HAP-1 (cell line): ENCODE measurements around the gene ANKS1B.

Experiments used
- DNase-seq, 2 experiments: peaks; one replicate each; pipeline ENCODE4 v3.0.0-alpha.2; 2016 to 2020; ENCODE audit warnings: low spot score in 2 of 2
- H3K27me3 ChIP-seq: fragments of 250-450 bp; sonication (Bioruptor Pico); 2 replicates; pipeline ENCODE4 v1.5.1; 2020; ENCODE audit warnings: low read depth, mild to moderate bottlenecking, moderate library complexity
- H3K36me3 ChIP-seq: fragments of 250-450 bp; sonication (Bioruptor Pico); replicated peaks from 2 replicates; pipeline ENCODE4 v1.5.1; 2020; ENCODE audit warnings: mild to moderate bottlenecking
- H3K4me1 ChIP-seq: fragments of 250-450 bp; sonication (Bioruptor Pico); 2 replicates; pipeline ENCODE4 v1.5.1; 2020; ENCODE audit warnings: mild to moderate bottlenecking
- H3K4me3 ChIP-seq: fragments of 250-450 bp; sonication (Bioruptor Pico); 2 replicates; pipeline ENCODE4 v1.5.1; 2020; ENCODE audit warnings: mild to moderate bottlenecking, moderate library complexity
- H3K9me3 ChIP-seq: fragments of 250-450 bp; sonication (Bioruptor Pico); 2 replicates; pipeline ENCODE4 v1.5.1; 2020; ENCODE audit warnings: mild to moderate bottlenecking, moderate library complexity
- in situ Hi-C: fragments of 300-500 bp; cut with MboI; formaldehyde crosslinking; loops from 3 replicates; pipeline ENCODE4 v1.14.3; 2020; ENCODE audit warnings: low sequenced_read_pairs, inconsistent platforms, mixed read lengths

ANKS1B gene

DNA sequence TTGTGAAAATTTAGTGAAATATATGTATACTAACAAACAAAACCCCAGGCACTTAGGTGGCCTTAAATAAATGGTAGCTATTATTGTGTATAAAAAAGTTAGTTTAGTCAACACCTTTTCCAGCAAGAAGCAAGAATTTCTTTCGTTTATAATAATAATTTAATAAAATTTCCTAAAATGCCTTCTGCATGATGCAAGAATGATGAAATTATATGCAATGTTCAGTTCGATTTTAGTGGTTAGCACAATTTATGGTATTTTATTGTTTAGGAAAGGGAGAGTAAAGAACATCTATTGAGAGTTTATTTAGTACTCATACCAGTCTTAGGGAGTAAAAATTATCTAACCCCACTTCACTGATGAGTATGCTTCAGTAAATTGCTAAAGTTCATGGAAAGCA is 1048.9 kb downstream of the ANKS1B start:
- DNase-seq = no peak
- Histone ChIP-seq H3K4me3 (no peak overlapping the region), H3K36me3 (no peaks in the 10 kb centered on the region), H3K9me3 (no peaks in the 10 kb centered on the region), H3K27me3 (0 out of 2 replicates have a peak, but pooled peaks cover 2% of the 10 kb centered on the region), H3K4me1 (no peaks in the 10 kb centered on the region)
- in situ Hi-C loops = no loop called here

DNA sequence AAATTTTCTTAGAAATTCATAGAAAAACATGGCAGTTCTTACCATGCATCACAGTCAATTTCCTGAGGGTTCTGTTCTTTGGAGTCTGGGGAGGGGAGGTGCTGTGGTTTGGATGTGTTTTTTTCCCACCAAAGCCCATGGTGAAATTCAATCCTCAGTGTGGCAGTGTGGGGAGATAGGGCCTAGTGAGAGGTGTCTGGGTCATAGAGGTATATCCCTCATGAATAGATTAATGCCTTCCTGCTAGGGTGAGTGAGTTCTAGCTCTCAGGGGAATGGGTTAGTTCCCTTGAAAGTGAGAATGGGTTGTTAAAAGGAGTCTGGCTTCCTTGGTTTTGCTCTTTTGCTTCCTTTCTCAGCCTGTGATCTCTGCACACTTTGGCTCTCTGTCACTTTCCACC is 1061.9 kb downstream of the ANKS1B start:
- H3K27me3 ChIP-seq = peaks cover 10% of the 10 kb centered on the region
- H3K9me3 ChIP-seq = no peaks in the 10 kb centered on the region
- DNase-seq = no peak
- no peak overlapping the region for H3K4me3 ChIP-seq
- H3K36me3 ChIP-seq = no peaks in the 10 kb centered on the region
- H3K4me1 ChIP-seq = no peaks in the 10 kb centered on the region
- in situ Hi-C loops = no loop called here

DNA sequence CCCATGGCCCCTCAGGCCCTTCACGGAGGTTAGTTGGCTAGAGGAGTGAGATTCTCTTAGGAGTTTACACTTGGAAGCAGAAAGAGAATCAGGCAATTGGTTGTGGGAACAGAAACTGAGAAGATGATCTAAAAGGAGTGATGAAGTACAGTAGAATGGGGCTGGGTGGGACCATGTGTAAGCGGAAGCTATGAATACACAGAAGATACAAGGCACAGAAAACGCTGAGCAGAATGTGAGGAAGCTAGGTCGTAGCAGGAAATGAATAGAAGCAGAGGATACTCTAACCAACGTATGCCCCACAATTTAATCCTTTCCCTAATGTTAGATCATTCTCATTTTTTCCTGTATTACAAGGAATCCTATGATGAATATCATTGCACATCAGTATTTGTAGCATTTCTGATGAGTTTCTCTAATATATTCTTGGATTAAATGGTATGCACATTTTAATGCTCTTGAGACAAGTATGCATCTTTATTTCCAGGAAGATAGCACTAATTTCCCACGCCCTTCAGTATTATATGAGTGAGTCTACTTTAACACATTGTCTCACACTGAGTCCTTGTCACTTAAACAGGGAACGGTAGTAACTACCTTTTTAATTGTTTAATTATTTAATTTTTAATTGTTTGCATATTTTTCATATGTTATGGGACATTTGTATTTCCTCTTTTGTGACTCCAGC is 1066.4 kb downstream of the ANKS1B start:
- no peaks in the 10 kb centered on the region for H3K9me3 ChIP-seq
- peaks cover 15% of the 10 kb centered on the region for H3K27me3 ChIP-seq
- in situ Hi-C loops = no loop called here
- H3K4me3 ChIP-seq = no peak overlapping the region
- DNase-seq = no peak
- H3K4me1 ChIP-seq = no peaks in the 10 kb centered on the region
- no peaks in the 10 kb centered on the region for H3K36me3 ChIP-seq

DNA sequence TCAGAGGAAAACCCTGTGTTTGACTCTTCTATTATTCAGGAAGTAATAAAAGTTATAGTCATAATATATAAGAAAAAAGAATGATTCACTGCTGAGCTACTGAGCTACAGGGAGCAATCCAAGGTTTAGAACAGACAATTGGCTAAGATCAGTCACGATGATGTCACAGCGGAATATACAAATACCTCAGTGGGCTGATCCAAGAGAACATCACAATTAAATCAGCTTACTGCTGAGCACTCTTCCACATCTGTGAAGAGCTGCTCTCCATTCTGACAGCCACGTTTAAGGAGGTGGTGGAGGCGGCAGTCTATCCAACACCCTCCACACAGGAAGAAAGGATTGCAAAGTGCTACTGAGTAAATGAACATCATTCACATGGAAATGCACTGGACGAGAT is 1068.6 kb downstream of the ANKS1B start:
- H3K27me3 ChIP-seq = peaks cover 18% of the 10 kb centered on the region
- DNase-seq = no peak
- no peaks in the 10 kb centered on the region for H3K36me3 ChIP-seq
- H3K9me3 ChIP-seq = no peaks in the 10 kb centered on the region
- H3K4me1 ChIP-seq = no peaks in the 10 kb centered on the region
- in situ Hi-C loops = no loop called here
- no peak overlapping the region for H3K4me3 ChIP-seq

DNA sequence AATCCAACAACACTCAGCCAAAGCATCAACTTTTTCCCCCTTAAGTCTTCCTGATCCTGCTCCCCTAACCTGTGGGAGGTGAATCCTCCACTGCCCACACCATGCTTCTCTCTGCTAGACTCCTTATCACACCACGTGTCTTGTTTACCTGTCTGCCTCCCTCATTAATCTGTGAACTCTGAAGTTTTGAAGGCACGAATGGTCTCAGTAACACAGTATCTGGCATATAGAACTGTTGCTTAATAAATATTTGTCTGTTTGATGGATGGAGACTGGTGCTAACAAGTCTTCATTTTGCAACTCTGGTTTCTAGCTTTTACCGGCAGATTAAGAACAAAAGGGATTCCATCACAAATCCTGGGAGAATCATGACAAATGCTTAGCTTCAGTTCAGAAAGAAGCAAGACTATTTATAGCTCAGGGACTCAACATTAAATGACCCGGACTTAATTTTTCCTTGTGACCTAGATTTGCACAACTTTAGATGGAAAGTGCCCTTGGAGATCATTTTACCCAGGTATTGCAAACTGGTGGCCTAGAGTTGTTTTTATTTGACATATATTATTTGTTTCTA is 1072.2 kb downstream of the ANKS1B start:
- H3K27me3 ChIP-seq = peaks cover 13% of the 10 kb centered on the region
- H3K9me3 ChIP-seq = no peaks in the 10 kb centered on the region
- in situ Hi-C loops = no loop called here
- no peak overlapping the region for H3K4me3 ChIP-seq
- DNase-seq = no peak
- H3K36me3 ChIP-seq = no peaks in the 10 kb centered on the region
- H3K4me1 ChIP-seq = no peaks in the 10 kb centered on the region

DNA sequence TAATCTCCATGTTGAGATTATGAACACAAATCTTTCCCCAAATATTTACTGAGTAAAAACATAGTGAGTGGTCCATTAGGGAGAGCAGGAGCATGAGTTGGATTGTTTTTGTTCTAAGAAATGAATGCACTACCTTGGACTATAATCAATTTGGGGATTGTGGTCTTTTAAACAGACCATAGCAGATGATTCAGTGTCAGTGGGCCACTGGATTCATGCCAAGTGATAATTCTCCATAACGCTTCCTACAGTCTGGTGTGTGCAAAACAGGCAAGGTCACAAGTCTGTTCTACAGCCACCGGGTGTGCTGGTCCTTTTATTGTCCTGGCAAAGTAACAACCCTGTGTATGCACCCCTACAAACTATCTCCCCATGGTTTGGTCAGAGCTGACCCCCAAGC is 1073.3 kb downstream of the ANKS1B start:
- H3K27me3 ChIP-seq = peaks cover 8% of the 10 kb centered on the region
- no peak overlapping the region for H3K4me3 ChIP-seq
- no peaks in the 10 kb centered on the region for H3K36me3 ChIP-seq
- in situ Hi-C loops = no loop called here
- DNase-seq = no peak
- H3K9me3 ChIP-seq = no peaks in the 10 kb centered on the region
- H3K4me1 ChIP-seq = no peaks in the 10 kb centered on the region

DNA sequence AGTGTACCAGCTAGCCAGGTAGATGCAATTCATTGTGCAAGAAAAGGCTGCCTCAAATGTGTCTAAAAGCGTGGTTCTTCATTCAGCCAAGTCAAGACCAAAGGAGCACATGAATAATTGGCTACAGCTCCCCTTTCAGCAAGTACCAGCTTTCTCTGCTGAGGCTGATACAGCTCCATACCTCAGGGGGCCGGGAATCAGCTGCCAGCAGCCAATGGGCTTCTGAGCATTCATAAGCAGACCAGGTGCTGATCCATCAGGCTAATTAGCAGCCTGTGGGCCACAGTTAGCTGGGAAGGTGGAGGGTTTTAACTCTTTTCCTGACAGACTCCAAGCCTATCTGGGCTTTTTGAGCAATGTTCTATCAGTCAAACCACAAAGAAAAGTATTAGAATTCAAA is 1075.0 kb downstream of the ANKS1B start:
- Histone ChIP-seq H3K36me3 (no peaks in the 10 kb centered on the region), H3K27me3 (peaks cover 6% of the 10 kb centered on the region; the same call in 1 of the 2 replicates), H3K4me1 (no peaks in the 10 kb centered on the region), H3K4me3 (no peak overlapping the region), H3K9me3 (no peaks in the 10 kb centered on the region)
- no peak for DNase-seq
- in situ Hi-C loops = no loop called here

DNA sequence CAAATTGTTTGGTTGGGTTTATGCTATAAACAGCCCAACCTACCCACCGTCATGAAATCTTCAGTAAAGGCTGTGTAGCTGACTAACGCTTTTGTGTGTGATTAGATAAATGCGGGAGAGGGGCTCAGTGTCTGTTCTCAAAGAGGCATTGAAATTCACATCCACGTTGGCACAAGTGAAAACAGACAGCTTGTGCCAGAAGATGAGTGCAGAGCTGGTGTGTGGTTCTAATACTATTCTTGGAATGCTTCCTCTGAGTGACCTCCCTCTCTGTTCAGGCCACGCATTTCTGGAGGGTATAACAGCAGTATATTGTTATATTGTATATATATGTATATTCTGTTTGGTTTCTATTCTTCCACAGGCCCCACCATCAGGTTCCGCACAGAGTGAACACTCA is 1075.9 kb downstream of the ANKS1B start:
- Histone ChIP-seq H3K9me3 (no peaks in the 10 kb centered on the region), H3K27me3 (peaks cover 6% of the 10 kb centered on the region; the same call in 1 of the 2 replicates), H3K4me1 (no peaks in the 10 kb centered on the region), H3K4me3 (no peak overlapping the region), H3K36me3 (no peaks in the 10 kb centered on the region)
- DNase-seq = no peak
- in situ Hi-C loops = no loop called here

DNA sequence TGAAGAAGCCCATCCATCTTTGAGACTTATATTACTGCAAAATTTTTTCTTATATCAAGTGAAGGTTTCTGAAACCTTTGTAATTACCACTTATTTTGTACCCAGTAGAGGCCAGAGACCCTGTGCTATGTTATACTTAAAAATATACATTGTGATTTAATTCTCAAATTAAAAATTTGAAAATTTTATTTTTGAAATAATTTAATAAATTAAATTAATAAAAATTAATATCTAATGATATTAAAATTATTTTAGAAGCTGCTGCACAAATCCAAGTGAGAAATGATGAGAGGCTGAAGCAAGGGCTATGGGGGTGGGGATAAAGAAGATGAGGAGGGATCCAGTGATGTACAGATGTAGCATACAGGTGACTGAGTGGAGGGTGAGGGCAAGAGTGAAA is 1080.9 kb downstream of the ANKS1B start:
- in situ Hi-C loops = no loop called here
- Histone ChIP-seq H3K36me3 (no peaks in the 10 kb centered on the region), H3K9me3 (no peaks in the 10 kb centered on the region), H3K27me3 (no peaks in the 10 kb centered on the region), H3K4me3 (no peak overlapping the region), H3K4me1 (no peaks in the 10 kb centered on the region)
- no peak for DNase-seq

DNA sequence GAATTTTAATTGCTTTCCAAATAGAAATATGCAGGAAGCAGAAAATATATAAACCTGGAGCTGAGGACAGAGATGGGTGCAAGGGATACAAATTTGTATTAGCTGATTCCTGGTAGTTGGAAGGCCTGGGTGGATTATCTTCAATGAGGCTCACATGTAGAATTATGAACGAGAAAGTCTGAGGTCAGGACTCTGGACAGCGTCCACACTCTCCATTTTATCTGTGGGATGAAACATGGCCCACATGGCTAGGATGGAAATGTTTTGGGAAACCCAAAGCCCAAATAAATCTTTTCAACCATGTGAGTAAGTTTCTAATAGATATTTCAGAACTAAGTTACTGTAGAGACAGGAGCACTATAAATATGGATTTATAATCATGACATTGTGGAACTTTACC is 1083.5 kb downstream of the ANKS1B start:
- Histone ChIP-seq H3K4me3 (no peak overlapping the region), H3K4me1 (no peaks in the 10 kb centered on the region), H3K27me3 (peaks cover 7% of the 10 kb centered on the region), H3K9me3 (no peaks in the 10 kb centered on the region), H3K36me3 (no peaks in the 10 kb centered on the region)
- in situ Hi-C loops = no loop called here
- no peak for DNase-seq

DNA sequence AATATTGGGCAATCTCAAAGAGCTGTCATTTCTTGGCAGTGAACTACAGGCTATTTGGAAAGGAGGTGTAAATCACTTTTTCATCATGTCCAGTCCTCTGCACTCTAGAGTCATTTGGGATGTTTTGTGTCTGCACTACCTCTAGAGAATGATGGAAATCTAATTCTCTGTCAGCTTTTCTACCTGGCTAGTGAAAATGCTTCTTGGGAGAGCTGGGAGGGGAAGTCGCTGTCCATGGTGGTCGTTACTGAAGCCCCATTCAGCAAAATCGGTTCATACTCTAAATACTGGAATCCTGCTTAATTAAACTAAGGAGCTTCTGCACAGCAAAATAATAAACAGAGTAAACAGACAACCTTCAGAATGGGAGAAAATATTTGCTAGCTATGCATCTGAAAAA is 1087.8 kb downstream of the ANKS1B start:
- peaks cover 44% of the 10 kb centered on the region for H3K27me3 ChIP-seq
- H3K4me1 ChIP-seq = no peaks in the 10 kb centered on the region
- peak in 1 of 2 experiments; percentile 17 for DNase-seq
- no peaks in the 10 kb centered on the region for H3K9me3 ChIP-seq
- no peaks in the 10 kb centered on the region for H3K36me3 ChIP-seq
- no peak overlapping the region for H3K4me3 ChIP-seq
- in situ Hi-C loops = no loop called here

DNA sequence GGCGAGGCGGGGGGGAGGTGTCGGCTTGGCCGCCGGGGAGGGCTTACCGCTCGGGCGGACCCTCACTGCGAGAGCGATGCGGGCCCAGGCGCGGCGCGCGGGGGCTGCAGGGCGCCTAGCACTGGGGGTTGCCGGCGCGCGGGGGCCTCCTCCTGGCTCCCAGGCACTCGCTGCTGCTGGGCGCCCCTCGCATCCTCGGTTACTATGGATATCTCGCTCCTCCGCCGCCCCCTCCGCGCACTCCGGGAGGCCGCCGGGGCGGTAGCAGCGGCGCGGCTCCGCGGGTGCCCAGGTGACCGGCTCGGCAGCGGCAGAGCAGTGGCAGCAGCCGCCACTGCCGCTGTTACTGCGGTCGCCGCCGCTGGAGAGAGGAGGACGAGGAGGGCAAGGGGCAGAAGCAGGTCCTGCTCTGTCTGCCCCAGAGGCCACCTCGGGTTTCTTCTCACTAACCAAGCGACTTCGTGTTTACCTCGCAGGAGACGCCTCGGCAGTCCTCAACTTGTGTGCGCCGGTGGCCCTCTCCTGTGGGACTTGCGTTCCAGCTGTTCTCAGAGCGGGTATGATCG is 1089.6 kb downstream of the ANKS1B start:
- Histone ChIP-seq H3K9me3 (no peaks in the 10 kb centered on the region), H3K36me3 (no peaks in the 10 kb centered on the region), H3K4me3 (no peak overlapping the region), H3K27me3 (peaks cover 58% of the 10 kb centered on the region), H3K4me1 (no peaks in the 10 kb centered on the region)
- no peak for DNase-seq
- in situ Hi-C loops = no loop called here

DNA sequence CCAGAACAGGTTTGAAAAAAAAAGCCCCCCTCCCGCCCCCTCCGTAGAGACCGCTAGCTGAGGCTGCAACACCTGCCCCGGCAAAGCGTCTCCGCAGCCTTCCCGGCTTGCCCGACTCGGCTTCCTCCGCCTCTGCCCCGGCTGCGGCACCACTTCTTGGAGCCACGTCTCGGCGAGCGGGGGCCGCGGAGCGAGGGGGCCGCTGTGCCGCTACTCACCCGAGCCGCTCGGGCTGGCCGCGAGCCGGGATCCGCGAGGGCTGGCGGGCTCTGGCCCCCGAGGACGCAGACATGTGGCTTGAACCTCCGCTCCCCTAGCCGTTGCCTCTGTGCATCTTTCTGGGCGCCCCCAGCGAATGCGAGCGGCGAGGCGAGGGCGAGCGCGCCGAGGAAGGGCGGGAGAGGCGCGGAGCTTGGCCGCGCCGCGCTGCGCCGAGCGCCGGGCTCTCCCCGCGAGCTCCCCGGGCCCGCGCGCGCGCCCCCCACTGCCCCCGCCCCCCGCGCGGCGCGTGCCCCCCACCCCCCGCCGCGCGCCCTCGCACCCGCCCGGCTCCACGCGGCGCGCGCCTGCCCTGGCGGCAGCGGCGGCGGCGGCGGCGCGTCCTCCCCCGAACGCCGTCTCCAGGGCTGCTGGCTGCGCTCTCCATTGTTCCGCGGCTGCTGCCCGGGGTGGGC is 1090.2 kb downstream of the ANKS1B start:
- H3K4me3 ChIP-seq = no peak overlapping the region
- in situ Hi-C loops = no loop called here
- no peaks in the 10 kb centered on the region for H3K36me3 ChIP-seq
- H3K4me1 ChIP-seq = no peaks in the 10 kb centered on the region
- DNase-seq = no peak
- H3K27me3 ChIP-seq = peaks cover 64% of the 10 kb centered on the region
- H3K9me3 ChIP-seq = no peaks in the 10 kb centered on the region
